ENCODE results near the gene MACF1.
A peak's percentile ranks its signal among the peaks of the same experiment; 100 is the strongest.
"Not testable (repeated sequence)": the region's sequence is repeated elsewhere in the genome, so short reads cannot be mapped to it uniquely, and the experiment has no call there.

Gene MACF1

GRCh38 chr1:39452081-39452480 lies 247.6 kb downstream of the MACF1 start:
- no peak for DNase-seq
- Mint-ChIP-seq H3K4me3 (no peak overlapping the region), H3K4me1 (no peaks in the 10 kb centered on the region), H3K9me3 (no peaks in the 10 kb centered on the region), H3K27me3 (no peaks in the 10 kb centered on the region), H3K27ac (peak overlapping the region; percentile 25), H3K36me3 (peaks cover 47 to 60% of the 10 kb centered on the region in 2 donors)
- ATAC-seq (replicated peaks) = no peak

- no peak for DNase-seq
- Mint-ChIP-seq H3K27me3 (no peaks in the 10 kb centered on the region), H3K36me3 (peaks cover 47 to 60% of the 10 kb centered on the region in 2 donors), H3K27ac (no peak overlapping the region), H3K4me3 (no peak overlapping the region), H3K9me3 (no peaks in the 10 kb centered on the region), H3K4me1 (no peaks in the 10 kb centered on the region)
- ATAC-seq (replicated peaks) = no peak
Observed at GRCh38 chr1:39452540-39452939, 248.0 kb downstream of the MACF1 start.

DNA sequence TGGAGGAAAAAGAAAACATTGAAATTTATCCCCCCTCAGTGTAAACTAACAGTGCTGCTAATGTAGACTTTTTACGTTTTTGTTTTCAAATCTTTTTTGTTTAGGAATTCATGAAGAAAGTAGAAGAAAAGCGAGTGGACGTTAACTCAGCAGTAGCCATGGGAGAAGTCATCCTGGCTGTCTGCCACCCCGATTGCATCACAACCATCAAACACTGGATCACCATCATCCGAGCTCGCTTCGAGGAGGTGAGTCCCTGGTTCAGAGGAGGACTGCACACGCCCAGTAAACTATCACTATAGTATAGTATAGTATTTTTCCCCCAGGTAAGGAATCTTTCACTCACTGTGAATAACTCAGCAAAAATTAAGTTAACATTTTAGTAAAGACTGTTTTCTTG lies 249.1 kb downstream of the MACF1 start:
- ATAC-seq (replicated peaks) (no peak), DNase-seq (no peak)
- H3K9me3 Mint-ChIP-seq = no peaks in the 10 kb centered on the region
- no peak overlapping the region for H3K4me3 Mint-ChIP-seq
- H3K36me3 Mint-ChIP-seq = peaks cover 45 to 62% of the 10 kb centered on the region in 2 donors
- no peaks in the 10 kb centered on the region for H3K4me1 Mint-ChIP-seq
- no peaks in the 10 kb centered on the region for H3K27me3 Mint-ChIP-seq
- no peak overlapping the region for H3K27ac Mint-ChIP-seq

DNA sequence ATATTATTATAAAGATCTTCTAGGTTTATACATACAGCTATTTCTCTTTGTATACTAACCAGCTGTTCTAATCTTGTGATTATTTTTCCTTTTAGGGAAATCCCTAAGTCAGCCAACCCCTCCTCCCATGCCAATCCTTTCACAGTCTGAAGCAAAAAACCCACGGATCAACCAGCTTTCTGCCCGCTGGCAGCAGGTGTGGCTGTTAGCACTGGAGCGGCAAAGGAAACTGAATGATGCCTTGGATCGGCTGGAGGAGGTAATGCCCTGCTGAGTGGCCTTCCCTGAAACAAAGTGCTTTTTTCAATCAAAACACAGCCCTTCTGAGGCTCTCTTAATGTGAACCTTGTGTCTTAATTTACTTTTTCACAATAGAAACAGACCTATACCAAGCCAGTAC lies 254.5 kb downstream of the MACF1 start:
- H3K36me3 Mint-ChIP-seq = peaks cover 41 to 67% of the 10 kb centered on the region in 2 donors

GRCh38 chr1:39462074-39462473 lies 257.6 kb downstream of the MACF1 start:
- H3K36me3 Mint-ChIP-seq = peaks cover 32 to 64% of the 10 kb centered on the region in 2 donors
- no peaks in the 10 kb centered on the region for H3K4me1 Mint-ChIP-seq
- no peaks in the 10 kb centered on the region for H3K27me3 Mint-ChIP-seq
- DNase-seq = no peak
- H3K27ac Mint-ChIP-seq = no peak overlapping the region
- no peaks in the 10 kb centered on the region for H3K9me3 Mint-ChIP-seq
- no peak overlapping the region for H3K4me3 Mint-ChIP-seq
- no peak for ATAC-seq (replicated peaks)

More for the DNA sequence above, 254.5 kb downstream of the MACF1 start:
- no peak overlapping the region for H3K27ac Mint-ChIP-seq
- H3K4me3 Mint-ChIP-seq = no peak overlapping the region
- no peaks in the 10 kb centered on the region for H3K27me3 Mint-ChIP-seq
- DNase-seq (no peak), ATAC-seq (replicated peaks) (no peak)
- H3K9me3 Mint-ChIP-seq = no peaks in the 10 kb centered on the region
- no peaks in the 10 kb centered on the region for H3K4me1 Mint-ChIP-seq

DNA sequence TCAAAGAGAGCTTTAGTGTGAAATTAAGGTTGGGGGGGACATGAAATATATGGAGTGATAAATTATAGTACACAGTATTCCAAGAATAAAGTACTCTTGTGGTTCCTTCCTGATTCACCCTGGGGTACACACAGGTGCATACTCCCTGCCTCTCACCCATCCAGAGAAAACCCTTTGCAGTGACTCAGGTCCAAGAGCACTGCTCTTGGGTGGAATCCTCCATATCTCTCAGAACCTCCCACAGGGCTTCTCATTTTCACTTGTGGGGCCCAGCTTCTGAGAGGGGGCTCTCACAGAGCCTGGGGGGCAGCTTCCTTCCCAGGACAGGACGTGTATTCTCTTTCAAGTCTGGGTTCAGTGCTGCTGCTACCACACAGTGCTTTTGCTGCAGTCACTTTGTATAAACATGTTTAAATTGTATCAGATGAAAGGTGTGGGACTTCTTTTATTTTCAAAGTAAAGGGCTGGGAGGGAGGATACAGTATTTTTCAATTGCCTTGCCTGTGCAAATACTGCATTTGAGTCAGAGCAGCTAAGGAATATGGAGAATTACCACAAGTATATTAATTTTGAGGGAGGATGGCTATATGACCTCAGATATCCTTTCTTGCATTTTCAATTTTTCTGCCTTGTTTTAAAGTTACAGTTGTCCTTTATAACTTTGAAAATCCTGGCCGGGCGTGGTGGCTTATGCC lies 262.1 kb downstream of the MACF1 start:
- H3K27me3 Mint-ChIP-seq = no peaks in the 10 kb centered on the region
- no peak for ATAC-seq (replicated peaks)
- peaks cover 30 to 48% of the 10 kb centered on the region in 2 donors for H3K36me3 Mint-ChIP-seq
- no peak for DNase-seq
- peak overlapping the region; percentile 59 for H3K27ac Mint-ChIP-seq
- H3K9me3 Mint-ChIP-seq = no peaks in the 10 kb centered on the region
- peaks cover 3 to 13% of the 10 kb centered on the region in 2 donors for H3K4me1 Mint-ChIP-seq
- no peak overlapping the region for H3K4me3 Mint-ChIP-seq

- not testable (repeated sequence) for H3K27ac Mint-ChIP-seq; H3K9me3 Mint-ChIP-seq; H3K27me3 Mint-ChIP-seq; DNase-seq; H3K4me3 Mint-ChIP-seq; ATAC-seq (replicated peaks)
- peaks cover 25 to 42% of the 10 kb centered on the region in 2 donors for H3K36me3 Mint-ChIP-seq
- peaks cover 3 to 13% of the 10 kb centered on the region in 2 donors for H3K4me1 Mint-ChIP-seq
Observed at GRCh38 chr1:39467108-39467720, 262.7 kb downstream of the MACF1 start.

DNA sequence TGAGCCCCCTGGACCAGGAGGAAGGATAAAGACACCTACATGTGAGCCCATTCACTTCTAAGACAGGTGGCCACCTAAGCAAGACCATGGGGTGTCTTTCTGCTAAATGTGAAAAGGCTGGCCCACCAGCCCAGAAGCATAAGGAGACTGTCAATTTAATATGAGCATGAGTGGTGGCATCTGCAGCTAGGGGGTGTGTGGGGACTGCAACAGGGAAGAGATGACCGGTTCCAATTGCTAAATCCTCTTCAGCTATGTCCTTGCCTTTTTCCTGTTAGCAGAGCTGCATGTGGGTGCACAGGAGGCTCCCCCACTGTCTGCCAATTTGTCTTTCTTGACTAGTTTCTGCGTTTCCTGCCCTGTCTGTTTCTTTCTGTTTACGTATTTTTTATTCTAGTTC lies 264.7 kb downstream of the MACF1 start:
- no peak for DNase-seq

DNA sequence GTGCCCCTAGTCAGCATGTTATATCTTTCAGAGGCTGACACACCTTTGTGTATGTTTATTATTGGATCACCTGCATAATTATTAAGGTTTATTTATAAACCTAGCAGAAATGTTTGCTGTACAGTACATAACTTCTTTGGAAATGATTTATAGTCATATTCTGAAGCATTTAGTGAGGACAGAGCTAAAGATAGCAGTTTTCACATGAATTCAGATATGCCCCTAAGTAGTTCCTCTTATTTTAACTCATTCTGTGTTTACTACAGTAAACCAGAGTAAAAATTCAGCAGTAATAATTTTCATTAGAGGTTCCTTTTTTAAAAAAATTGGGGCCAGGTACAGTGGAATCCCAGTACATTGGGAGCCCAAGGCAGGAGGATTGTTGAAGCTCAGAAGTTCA lies 265.5 kb downstream of the MACF1 start:
- H3K36me3 Mint-ChIP-seq = peaks cover 29 to 48% of the 10 kb centered on the region in 2 donors
- ATAC-seq (replicated peaks) = peak; percentile 88 to 97
- no peak for DNase-seq
- no peaks in the 10 kb centered on the region for H3K9me3 Mint-ChIP-seq
- H3K4me3 Mint-ChIP-seq = no peak overlapping the region
- no peaks in the 10 kb centered on the region for H3K27me3 Mint-ChIP-seq
- H3K27ac Mint-ChIP-seq = peak overlapping the region; percentile 67
- H3K4me1 Mint-ChIP-seq = peaks cover 3 to 13% of the 10 kb centered on the region in 2 donors

More for the DNA sequence above, 264.7 kb downstream of the MACF1 start:
- Mint-ChIP-seq H3K4me1 (peaks cover 3 to 13% of the 10 kb centered on the region in 2 donors), H3K9me3 (no peaks in the 10 kb centered on the region), H3K4me3 (no peak overlapping the region), H3K27ac (peak overlapping the region; percentile 59), H3K36me3 (peaks cover 26 to 46% of the 10 kb centered on the region in 2 donors), H3K27me3 (no peaks in the 10 kb centered on the region)
- no peak for ATAC-seq (replicated peaks)

- Mint-ChIP-seq H3K36me3 (peaks cover 25 to 48% of the 10 kb centered on the region in 2 donors), H3K27me3 (no peaks in the 10 kb centered on the region), H3K4me1 (peaks cover 5 to 13% of the 10 kb centered on the region in 2 donors), H3K9me3 (no peaks in the 10 kb centered on the region), H3K27ac (no peak overlapping the region), H3K4me3 (no peak overlapping the region)
- DNase-seq = no peak
- ATAC-seq (replicated peaks) = no peak
Observed at GRCh38 chr1:39472826-39473225, 268.3 kb downstream of the MACF1 start.

DNA sequence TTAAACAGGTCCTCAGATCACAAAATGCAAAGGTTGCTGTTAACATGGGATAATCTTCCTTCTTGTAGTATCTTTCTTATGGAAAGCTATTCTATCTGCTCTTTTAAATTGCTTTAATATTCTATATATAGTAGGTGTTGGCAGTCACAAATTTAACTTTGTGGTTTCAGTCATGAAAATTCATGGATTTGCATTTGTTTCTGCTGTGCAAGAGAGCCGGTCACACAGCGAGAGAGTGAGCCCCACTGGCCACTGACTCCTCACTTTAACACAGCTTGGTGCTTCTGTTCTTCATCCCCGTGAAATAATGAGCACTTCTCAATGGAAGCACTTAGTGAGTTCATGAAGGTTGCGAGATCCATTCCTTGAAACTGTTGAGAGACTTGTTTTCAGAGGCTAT lies 268.8 kb downstream of the MACF1 start:
- Mint-ChIP-seq H3K27me3 (no peaks in the 10 kb centered on the region), H3K36me3 (peaks cover 25 to 48% of the 10 kb centered on the region in 2 donors), H3K4me1 (peaks cover 5 to 13% of the 10 kb centered on the region in 2 donors), H3K27ac (peak overlapping the region; percentile 26), H3K9me3 (no peaks in the 10 kb centered on the region), H3K4me3 (no peak overlapping the region)
- DNase-seq (no peak), ATAC-seq (replicated peaks) (no peak)

DNA sequence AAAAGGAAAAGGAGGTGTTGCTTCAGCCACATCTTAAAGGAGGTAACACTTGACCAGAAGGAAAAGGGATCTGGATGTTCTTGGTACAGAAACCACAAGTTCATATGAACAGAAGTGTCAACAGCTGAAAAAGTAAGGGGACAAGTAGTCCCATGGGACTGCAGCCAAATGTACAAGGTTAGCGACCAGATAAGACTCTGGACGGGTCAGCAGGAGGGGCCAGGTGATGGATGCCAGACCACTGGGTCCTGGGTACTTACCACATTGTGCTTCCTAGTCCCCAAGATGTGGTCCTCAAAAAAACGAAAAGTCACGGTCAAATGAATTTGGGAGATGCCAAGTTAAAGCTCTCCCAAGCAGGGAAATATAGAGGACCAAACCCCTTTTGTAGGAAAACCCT lies 270.3 kb downstream of the MACF1 start:
- peaks cover 27 to 46% of the 10 kb centered on the region in 2 donors for H3K36me3 Mint-ChIP-seq
- no peaks in the 10 kb centered on the region for H3K27me3 Mint-ChIP-seq
- DNase-seq = no peak
- H3K4me1 Mint-ChIP-seq = peaks cover 2 to 6% of the 10 kb centered on the region in 2 donors
- H3K9me3 Mint-ChIP-seq = no peaks in the 10 kb centered on the region
- ATAC-seq (replicated peaks) = no peak
- no peak overlapping the region for H3K4me3 Mint-ChIP-seq
- H3K27ac Mint-ChIP-seq = peak overlapping the region; percentile 43

DNA sequence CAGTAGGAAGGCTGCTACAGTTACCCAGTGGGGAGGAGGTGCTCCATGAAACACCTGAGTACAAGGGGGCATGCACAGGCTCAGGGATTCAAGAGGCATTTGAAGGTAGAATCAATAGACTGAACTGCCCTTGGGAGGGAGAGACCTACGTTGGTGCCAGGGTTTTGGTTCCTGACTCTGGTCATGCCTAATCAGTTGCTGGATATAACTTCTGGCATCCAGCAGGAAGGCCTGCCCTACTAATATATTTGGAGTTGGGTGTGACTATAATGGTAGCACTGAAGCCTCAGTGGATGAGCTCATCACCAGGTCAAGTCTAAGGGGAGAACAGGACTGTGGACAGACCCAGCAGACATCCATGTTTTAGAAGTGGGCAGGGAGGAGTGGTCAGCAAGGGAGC lies 271.1 kb downstream of the MACF1 start:
- not testable (repeated sequence) for H3K4me3 Mint-ChIP-seq; ATAC-seq (replicated peaks); H3K4me1 Mint-ChIP-seq; H3K27ac Mint-ChIP-seq; DNase-seq; H3K27me3 Mint-ChIP-seq; H3K9me3 Mint-ChIP-seq
- peaks cover 29 to 46% of the 10 kb centered on the region in 2 donors for H3K36me3 Mint-ChIP-seq

GRCh38 chr1:39478126-39478915 lies 273.8 kb downstream of the MACF1 start:
- peaks cover 0 to 2% of the 10 kb centered on the region in 2 donors for H3K4me1 Mint-ChIP-seq
- no peaks in the 10 kb centered on the region for H3K27me3 Mint-ChIP-seq
- H3K4me3 Mint-ChIP-seq = no peak overlapping the region
- no peak for DNase-seq
- ATAC-seq (replicated peaks) = no peak
- no peak overlapping the region for H3K27ac Mint-ChIP-seq
- no peaks in the 10 kb centered on the region for H3K9me3 Mint-ChIP-seq
- H3K36me3 Mint-ChIP-seq = peaks cover 35 to 52% of the 10 kb centered on the region in 2 donors

Data from stimulated activated naive B cell treated with anti-CD40 and anti-IgM and Interleukin-4, amounts not matched to agents 10 μg/mL and 1 μg/mL and 100 μg/mL, for 72 hours (primary cell).